Measurements from ENCODE around the gene PARD3.
A peak's percentile ranks its signal among the peaks of the same experiment; 100 is the strongest.
"Not testable (repeated sequence)": the region's sequence is repeated elsewhere in the genome, so short reads cannot be mapped to it uniquely, and the experiment has no call there.

The PARD3 gene

DNA sequence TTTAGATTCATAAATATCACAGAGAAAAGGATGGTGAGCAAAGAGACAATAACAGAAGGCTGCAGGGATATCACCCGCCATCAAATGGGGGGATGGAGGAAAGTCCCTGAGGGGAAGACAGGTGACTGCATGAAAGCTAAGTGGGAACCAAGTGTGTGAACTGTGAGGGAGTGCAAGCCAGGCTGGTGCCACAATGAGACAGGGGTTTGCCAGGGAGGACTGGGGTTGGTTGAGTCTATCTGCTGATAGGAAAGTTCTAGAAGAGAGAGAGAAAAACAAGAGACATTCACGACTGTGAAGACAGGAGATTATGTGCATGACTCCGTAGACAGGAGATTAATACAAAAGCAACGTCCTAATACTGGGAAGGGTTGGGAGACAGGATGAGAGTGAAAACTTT, 376.4 kb downstream of the PARD3 start:
- no peak for DNase-seq

DNA sequence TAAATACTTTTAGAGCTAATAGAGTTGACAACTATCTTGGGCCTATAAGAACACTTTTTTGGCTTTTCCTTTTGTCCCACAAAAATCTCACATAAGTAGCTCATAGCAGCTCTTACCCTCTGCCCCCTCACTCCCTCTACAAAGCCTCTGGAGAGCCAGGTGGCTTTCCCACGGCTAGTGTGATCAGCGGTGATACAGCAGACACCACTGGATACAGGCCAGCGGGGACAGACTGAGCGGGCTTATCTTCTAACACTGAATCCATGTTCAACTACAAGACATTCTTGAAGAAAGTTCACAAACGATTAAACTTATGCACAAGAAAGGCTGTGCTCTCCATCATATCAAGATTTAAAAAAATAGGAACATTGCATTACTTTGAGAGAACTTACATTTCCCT, 377.2 kb downstream of the PARD3 start:
- no peak for DNase-seq

DNA sequence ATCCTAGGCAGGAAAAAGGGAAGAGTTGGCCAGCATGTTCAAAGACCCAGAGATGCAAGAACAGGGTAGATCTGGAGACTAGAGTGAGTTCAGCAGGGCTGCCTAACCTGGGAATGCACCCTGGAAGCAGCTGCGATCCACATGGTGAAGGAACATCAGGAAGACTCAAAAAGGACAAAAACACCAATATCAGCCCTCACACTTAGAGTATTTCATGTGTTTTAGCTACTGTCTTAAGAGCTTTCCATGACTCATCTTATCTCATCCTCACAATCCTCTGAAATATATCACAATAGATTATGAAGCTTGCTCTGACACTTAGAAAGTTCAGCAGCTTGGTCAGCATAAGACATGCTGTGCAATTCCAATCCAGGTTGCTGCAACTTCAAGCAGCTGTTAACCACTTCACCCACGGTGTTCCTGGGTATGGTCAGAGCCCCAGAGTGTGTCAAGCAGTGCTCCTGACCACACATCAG, 380.9 kb downstream of the PARD3 start:
- peak; percentile 75 for DNase-seq

DNA sequence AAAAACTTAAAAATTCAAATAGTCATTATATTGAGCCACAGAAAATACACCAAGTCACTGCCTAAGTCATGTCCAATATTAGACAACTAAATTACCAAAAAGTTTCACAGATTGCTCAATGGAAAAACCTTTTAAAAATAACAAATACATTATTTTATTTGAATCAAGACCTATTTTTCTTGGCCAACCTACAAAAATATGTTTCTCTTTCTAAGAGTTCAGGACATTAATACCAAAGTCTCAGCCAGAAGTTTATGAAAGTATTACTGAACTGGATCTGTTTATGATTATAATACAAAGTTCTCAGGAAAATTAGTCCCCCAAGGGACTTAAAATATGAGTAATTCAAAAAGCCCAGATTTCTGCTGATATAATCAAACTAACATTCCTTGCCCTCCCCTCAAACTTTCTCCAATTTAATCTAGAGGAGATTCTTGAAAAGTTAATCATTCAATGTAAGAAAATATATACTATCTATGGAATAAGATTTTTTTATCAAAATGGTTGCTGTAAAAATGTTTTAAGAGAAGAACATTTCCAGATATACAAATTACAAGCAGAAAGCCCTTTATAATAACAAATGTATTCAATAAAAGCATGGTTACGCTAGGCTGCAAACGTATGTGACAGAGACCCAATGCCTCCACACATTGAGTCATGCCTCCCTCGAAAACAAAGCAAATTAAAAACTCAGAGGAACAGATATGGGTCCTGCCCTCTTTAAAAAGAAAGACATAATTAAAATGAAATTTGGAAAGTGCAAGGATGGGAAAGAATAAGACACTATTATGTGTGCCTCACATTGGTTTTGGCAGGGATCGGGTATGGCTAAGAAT, 381.6 kb downstream of the PARD3 start:
- no peak for DNase-seq

DNA sequence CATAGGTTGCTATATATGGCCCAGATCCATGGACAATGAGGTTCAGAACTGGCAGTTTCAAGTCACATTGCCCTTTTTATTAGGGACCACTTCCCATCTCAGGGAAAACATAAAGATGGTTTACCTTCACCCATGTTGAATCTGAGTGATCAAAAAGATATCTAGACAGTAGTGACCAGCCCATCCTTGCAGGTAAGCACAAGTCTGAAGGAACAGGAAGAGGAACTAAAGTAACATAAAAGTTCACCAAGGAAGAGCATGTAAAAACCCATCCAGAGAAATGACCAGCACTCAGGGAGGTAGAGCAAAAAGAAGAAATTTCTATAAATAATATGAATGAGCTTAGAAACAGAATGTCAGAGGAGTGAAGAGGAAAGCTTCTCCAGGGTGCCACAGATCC, 382.5 kb downstream of the PARD3 start:
- DNase-seq: no peak

DNA sequence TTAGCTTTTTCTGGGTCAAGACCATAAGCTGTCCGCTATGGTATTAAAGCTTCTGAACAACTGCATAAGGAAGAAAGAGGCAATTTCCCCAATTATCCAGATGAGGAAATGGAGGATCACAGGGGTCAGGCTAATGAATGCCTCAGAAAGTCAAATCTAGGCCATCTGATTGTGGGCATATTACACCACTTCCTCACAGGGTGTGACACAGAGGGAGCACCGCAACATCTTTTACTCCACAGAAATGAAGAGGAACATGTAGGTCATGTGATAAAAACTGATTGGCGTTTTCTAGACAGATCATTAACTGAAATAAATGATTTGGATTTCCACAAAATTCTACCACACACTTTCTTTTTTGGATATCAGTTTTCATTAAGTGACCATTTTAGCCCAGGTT, 384.4 kb downstream of the PARD3 start:
- DNase-seq: no peak

DNA sequence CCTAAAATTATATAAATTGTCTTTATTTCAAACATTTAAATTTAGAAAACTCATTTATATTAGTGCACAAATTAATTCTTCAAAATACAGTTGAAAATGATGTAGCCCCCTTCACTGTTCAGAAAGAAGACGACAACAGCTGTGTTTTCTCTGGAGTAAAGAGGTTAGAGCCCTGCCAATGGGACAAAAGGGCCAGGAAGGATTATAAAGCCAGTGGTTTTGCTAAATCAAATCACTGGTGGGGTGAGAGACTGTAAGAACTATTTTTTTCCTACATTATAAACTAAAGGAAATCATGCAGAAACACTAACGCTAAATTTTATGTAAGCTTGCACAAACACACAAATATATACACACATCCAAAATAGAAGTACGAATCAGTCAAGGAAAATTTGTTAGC, 386.6 kb downstream of the PARD3 start:
- no peak for DNase-seq

DNA sequence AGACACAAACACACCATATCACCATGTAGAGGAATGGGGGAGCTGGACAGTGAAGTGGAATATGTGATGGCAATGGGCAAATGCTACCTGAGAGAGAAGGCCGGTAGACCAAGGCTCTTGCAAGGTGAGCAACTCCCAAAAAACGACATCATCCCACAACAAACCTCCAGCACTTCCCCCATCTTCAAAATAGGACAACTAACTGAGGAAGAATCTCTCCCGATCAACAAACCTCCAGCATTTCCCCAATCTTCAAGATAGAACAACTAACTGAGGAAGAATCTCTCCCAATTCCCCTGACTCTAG, 387.2 kb downstream of the PARD3 start:
- no peak for DNase-seq

DNA sequence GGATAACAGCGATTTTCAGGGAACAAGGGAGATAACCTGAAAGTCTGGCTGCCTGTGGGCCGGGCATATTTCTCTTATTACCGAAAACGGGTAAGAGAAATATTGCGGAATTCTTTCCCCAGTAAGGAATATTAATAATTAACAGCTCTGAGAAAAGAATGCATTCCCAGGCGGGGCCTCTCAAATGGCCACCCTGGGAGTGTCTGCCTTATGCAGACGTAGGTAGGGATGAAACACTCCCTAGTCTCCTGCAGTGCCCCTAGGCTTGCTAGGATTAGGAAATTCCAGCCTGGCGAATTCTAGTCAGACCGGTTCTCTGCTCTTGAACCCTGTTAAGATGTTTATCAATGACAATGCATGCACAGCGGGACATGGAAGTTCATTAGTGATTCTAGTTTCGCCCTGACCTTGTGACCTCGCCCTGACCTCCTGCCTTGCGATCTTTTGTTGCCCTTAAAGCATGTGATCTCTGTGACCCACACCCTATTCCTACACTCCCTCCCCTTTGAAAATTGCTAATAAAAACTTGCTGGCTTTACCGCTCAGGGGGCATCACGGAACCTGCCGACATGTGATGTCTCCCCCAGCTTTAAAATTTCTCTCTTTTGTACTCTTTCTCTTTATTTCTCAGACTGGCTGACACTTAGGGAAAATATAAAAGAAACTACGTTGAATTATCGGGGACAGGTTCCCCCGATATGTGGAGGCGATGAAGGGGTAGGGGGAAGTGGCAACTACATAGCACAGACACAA, 387.8 kb downstream of the PARD3 start:
- DNase-seq: not testable (repeated sequence)

DNA sequence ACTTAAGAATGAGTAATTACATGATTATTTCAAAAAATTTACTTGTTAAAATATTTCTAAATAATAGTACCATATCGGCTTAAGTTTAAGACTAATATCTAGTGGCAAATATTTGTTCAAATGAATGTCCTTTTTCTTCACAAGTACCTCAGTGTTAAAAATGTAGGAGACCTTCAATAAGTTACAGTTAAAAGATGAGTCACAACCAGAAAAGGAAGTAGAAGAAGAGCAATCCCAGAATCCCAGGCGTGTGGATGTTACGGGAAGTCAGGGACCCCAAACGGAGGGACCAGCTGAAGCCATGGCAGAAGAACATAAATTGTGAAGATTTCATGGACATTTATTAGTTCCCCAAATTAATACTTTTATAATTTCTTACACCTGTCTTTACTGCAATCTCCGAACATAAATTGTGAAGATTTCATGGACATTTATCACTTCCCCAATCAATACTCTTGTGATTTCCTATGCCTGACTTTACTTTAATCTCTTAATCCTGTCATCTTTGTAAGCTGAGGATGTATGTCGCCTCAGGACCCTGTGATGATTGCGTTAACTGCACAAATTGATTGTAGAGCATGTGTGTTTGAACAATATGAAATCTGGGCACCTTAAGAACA, 388.4 kb downstream of the PARD3 start:
- not testable (repeated sequence) for DNase-seq

DNA sequence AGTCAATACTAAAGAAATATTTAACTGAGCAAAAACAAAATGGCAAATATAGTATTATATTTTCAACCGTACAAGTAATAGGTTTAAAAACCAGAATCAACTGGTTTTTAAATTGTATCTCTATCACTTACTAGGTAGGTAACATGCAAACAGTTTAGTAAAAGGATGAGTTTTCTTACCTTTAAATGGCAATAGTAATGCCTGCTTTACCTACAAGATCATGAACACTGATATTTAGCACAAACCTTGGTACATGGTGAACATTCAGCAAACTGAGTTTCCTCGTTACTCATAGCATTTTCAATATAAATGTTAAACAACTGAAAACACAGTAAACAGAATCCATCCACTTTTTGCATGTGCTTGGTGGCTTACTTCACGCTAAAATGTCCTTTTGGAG, 389.1 kb downstream of the PARD3 start:
- no peak for DNase-seq

DNA sequence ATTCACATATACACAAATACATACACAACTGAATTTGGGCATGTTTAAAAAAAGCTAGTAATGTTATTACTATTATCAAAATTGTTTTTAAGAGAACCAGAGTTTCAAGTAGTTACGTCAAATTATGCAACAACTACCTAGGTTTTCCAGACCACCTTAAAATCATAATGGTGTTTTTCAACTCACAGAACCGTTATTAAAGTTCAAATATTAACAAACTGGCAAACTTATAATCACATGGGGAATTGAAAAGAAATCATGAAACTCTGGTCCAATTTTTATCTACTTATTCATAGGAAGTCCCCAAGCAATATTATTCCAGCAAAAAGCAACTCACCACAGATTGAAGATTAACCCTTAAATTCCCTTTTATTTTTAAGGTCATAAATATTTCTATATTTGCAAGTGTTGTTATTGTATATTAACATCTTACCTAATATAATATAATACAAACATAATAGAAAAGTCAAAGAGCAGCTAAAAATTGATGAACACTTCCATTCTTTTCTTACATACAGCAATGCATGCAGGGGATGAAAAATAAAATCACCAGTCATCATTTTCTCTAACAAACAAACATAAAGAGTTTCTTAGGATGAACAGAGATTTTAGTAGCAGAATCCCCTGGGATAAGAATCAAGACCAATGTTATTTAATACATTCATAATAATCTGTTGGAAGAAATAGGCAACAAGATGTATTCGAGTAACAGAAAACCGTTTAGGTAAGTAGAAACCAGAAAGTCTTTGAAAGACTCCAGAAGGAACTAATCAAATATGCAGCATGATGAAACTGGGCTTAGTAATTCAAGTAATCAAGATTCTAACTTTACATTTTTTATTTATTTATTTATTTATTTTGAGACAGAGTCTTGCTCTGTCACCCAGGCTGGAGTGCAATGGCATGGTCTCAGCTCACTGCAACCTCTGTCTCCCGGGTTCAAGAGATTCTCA, 391.1 kb downstream of the PARD3 start:
- no peak for DNase-seq

DNA sequence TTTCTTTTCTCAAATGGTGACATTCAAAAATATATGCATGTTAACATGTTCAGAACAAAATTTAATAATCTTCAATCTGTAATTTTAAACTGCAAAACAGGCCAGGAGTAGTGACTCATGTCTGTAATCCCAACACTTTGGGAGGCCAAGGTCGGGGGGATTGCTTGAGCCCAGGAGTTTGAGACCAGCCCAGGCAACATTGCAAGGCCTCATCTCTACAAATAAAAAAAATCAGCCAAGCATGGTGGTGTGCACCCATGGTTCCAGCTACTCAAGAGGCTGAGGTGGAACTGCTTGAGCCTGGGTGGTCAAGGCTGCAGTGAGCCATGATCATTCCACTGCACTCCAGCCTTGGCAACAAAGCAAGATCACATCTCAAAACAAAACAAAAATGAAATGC, 394.3 kb downstream of the PARD3 start:
- no peak for DNase-seq

DNA sequence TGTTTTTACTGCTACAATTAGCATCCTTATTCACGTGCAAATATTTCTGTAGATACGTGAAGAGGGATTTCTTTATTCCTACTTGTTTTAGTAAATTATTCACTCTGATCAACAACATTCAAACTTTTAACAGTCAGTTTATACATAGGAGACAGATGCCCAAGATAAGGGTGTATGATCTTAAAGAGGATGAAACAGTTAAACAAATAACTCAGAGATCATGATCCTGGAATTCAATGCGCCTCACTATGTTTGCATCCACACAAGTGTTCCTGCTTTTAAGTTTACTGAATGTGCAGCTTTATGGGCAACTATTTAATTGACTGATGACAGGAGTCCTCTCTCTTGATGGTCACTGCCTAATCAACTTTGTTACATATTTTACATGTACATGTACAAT, 394.8 kb downstream of the PARD3 start:
- DNase-seq: no peak

DNA sequence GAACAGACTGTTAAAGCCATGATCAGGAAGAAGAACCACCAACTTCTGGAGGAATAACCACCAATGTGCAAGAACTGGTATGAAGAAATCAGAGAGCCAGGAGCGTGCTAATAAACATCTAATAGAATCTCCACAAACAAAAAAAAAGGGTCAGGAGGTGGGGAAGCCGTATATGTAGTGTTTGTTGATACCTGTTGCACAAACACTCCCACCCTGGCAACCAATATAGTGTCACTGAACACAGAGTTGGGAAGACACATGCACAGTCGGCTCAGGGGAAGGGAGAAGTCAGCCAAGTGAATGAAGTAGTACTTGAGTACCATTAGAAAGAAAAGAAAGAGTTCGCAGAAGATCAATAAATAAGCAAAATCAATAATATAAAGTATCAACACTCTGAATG, 400.1 kb downstream of the PARD3 start:
- no peak for DNase-seq

DNA sequence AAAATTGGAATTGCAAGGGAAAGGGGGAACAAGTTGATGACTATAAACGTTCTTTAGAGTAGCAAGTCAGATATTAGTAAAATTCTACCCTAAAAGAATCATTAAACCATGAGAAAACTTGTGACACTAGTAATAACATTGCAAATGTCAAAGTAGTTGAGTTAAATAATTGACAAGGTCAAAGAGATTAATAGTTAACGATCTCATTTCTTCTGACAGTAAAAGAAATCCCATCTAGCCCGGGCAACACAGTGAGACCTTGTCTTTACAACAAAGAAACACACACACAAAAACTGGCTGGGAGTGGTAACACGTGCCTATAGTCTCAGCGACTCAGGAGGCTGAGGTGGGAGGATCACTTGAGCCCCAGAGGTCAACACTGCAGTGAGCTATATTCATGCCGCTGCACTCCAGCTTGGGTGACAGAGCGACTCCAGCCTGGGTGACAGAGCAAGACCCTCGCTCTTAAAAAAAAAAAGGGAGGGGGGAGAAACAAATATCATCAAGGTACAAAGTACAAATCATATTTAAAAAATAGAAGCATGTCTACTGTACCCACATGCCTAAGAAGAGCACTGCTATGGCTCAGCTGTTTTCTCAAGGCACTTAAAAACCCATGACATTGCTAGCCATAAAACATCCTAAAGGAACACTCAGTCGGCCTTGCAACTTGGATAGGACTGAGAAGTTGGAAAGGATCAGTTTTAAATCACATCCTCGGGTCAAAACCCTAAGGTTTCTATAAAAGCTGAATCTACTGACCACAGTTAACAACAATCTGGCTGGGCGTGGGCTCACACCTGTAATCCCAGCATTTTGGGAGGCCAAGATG, 401.1 kb downstream of the PARD3 start:
- DNase-seq: no peak

DNA sequence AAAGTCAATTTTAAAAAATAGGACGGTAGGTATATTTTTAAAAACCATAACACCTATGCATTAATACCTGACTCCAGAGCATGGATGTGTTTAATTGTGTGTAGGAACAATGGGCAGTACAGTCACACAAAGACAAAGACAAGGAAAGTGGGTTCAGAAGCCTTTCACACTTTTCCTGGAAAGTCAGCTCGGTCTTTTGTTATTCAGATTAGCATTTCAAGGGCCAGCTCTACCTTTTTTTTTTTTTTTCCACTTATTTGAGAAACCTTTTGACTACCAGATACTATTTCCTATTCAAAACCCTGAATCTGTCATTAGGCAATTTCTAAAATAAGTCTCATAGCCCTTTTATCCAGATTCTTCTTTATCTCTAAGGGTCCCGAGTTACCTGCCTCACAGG, 401.9 kb downstream of the PARD3 start:
- no peak for DNase-seq

DNA sequence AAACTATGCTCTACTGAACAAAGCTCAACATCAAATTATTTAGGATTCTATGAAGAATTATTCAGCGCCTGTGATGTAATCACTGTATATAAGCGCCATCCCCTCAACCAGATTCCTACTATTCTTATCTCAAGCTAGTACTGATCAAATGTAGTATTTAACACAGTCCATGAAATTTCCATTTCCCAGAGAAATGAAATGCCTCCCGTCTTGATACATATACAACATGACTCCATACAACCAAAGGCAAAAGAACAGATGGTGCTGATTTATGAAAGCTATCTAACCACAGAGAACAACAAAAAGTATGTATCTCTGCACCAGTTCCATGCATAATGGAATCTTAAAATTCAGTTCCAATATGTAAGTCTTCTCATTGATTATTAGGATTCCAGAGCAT, 406.1 kb downstream of the PARD3 start:
- DNase-seq: no peak

DNA sequence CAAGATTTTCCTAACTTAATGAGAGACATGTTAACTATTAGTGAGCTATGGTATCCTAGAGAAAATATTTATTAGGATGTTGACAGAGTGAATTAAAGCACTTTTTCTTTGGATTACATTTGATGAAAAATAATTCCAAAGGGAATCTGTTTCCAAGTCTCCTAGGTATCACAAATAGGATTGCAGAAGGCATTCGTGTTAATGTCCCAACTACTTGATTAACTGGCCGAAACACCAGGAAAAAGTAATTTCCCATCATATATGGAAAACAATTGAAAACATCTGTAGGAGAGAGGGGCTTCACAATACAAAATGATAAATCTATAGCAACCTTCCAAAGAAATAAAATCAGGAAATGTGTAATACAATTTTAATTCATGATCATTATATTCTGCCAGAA, 406.7 kb downstream of the PARD3 start:
- DNase-seq: no peak

DNA sequence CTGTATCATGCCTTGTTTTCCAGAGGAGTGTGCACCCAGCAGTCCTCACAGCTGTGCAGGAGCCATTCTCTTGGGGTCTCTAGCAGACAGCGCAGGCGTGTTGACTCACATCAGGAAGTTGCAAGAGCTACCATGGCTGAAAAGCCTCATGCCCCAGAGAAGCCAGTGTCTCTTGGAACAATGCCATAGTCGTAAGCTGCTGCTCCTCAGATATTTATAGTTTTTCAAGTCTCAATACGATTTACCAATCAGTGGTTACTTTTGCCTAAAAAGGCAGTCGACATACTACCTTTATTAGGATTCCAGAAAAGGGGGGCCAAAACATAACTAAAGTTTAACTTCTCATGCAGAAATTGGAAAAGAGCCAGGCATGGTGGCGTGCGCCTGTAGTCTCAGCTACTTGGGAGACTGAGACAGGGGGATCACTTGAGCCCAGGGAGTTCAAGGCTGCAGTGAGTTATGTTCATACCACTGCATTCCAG, 407.7 kb downstream of the PARD3 start:
- no peak for DNase-seq

DNA sequence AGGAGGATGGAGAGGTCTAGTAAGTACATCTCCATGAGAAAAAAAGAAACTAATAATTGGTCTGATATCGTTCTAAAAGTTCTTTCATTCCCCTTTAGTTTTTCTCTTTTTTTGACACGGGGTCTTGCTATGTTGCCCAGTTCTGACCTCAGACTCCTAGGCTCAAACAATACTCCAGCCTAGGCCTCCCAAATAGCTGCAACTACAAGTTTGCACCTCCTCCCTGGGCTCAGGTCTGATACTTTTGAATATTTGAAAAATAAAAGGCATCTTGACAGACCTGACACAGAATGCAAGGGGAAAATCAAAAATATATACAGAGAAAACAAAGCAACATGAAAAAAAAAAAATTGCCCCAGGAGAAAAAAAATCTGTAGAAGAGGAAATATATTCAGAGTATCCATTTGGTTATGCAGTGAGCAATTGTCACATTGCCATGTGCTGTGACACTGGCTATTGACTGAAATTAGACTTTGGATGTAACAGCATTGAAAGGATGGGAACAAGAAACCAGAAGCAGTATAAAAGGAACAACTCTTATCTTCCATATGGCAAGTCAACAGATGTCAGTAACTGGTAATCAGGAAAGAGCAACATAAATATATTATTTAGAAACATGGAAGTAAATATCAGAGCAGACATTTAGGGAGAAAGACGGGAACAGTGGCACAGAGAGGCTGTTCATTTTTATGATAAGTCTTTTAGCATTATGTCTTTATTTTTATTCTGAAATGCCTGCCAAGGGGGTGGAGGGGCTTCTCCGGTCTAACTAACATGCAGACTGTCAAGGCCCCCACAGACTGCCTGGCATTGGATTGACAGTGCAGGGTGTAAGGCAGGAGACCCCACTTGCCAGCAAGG, 408.4 kb downstream of the PARD3 start:
- DNase-seq: no peak
